Cardiac muscle cell (in vitro differentiated cells and primary cell): ENCODE measurements around the gene ANKRD11. TPM values are rescaled to one million over a fixed set of nuclear protein-coding genes. Genes with fewer than 3 reads are reported as not detected.

Experiments used
- DNase-seq, 2 donors: peaks; one replicate each; pipeline versions ENCODE4 v3.0.0 to v3.0.0-alpha.2; 2010 to 2017; ENCODE audit warnings: low read depth in 1 of 2, low spot score in 1 of 2
- H3K27ac ChIP-seq: fragments of 200-600 bp; sonication (generic); 2 replicates; pipeline ENCODE4 v1.5.1; 2016
- H3K27me3 ChIP-seq: fragments of 200-600 bp; sonication (generic); 2 replicates; pipeline ENCODE4 v1.6.0; 2016; ENCODE audit warnings: control low read depth
- H3K36me3 ChIP-seq: fragments of 200-600 bp; sonication (generic); 2 replicates; pipeline ENCODE4 v1.5.1; 2016; ENCODE audit warnings: control low read depth
- H3K4me1 ChIP-seq: fragments of 200-600 bp; sonication (generic); 2 replicates; pipeline ENCODE4 v1.8.1; 2017; ENCODE audit warnings: low read depth, mild to moderate bottlenecking, mixed run types
- H3K4me3 ChIP-seq: fragments of 200-600 bp; sonication (generic); 2 replicates; pipeline ENCODE4 v1.5.1; 2016; ENCODE audit warnings: mild to moderate bottlenecking
- H3K9me3 ChIP-seq: fragments of 200-600 bp; sonication (generic); 2 replicates; pipeline ENCODE4 v1.5.1; 2017; ENCODE audit warnings: low read depth, mild to moderate bottlenecking, control low read depth
- polyA plus RNA-seq: library from polyadenylated mRNA; unstranded; fragments of >200 nt; fragmentation: Nextera tagmentation; extraction: Ambion mirVana; gene quantifications from 2 replicates; pipeline ENCODE4 v1.2.1, GENCODE V29; 2016
- total RNA-seq: library from RNA; depleted of rRNA; stranded (reverse); fragments of >200 nt; gene quantifications from 2 replicates; pipeline ENCODE4 v1.2.3, GENCODE V29; 2016
- TF ChIP-seq, protein P1 (sequence below): IDR thresholded peaks from 2 replicates; pipeline ENCODE4 v1.5.1; 2012; ENCODE audit warnings: low read depth, mild to moderate bottlenecking, low read length

Gene ANKRD11
- total and polyA plus RNA-seq, 2 experiments from 2014 or later: 111 to 131 TPM

DNA sequence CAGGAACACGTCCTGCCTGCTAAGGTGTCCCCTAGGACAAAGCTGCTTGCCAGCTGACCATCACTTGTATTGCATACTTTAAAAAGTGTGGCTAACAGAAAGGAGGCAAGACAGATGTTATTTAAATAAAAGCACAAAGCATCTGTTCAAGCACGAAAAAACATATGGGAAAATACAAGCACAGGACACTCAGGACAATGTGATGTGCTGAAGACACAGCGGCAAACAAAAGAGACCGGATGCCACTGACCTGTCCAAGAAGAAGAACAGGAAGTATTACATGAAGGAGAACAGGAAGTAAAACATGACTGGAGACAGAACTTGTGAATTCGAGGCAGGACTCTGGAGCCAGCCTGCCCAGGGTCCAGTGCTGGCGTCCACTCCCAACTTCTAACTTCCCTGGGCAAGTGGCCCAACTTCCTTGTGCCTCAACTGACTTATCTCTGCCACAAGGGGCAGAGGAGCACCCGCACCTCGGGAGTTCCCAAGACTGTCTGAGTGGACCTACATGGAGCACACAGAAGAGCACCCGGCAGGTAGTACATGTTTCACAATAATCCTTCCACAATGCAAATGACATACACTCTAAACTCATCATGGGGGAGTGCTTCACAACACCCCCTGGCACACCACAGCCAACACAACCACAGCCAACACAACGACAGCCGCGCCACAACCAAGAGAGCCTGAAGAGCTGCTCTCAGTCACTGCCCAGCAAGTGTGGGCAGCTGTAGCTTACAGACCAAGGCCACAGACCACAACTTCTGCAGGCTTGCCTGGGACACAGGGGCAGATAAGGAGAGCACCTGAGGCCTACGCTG is 36.6 kb downstream of the ANKRD11 start:
- Histone ChIP-seq H3K4me3 (no peak overlapping the region), H3K27ac (no peak overlapping the region), H3K4me1 (no peaks in the 10 kb centered on the region), H3K9me3 (no peaks in the 10 kb centered on the region), H3K27me3 (no peaks in the 10 kb centered on the region), H3K36me3 (no peaks in the 10 kb centered on the region)
- TF ChIP-seq, protein P1, sequence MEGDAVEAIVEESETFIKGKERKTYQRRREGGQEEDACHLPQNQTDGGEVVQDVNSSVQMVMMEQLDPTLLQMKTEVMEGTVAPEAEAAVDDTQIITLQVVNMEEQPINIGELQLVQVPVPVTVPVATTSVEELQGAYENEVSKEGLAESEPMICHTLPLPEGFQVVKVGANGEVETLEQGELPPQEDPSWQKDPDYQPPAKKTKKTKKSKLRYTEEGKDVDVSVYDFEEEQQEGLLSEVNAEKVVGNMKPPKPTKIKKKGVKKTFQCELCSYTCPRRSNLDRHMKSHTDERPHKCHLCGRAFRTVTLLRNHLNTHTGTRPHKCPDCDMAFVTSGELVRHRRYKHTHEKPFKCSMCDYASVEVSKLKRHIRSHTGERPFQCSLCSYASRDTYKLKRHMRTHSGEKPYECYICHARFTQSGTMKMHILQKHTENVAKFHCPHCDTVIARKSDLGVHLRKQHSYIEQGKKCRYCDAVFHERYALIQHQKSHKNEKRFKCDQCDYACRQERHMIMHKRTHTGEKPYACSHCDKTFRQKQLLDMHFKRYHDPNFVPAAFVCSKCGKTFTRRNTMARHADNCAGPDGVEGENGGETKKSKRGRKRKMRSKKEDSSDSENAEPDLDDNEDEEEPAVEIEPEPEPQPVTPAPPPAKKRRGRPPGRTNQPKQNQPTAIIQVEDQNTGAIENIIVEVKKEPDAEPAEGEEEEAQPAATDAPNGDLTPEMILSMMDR: peak; percentile 43
- DNase-seq: peak in 1 of 2 donors; percentile 52

DNA sequence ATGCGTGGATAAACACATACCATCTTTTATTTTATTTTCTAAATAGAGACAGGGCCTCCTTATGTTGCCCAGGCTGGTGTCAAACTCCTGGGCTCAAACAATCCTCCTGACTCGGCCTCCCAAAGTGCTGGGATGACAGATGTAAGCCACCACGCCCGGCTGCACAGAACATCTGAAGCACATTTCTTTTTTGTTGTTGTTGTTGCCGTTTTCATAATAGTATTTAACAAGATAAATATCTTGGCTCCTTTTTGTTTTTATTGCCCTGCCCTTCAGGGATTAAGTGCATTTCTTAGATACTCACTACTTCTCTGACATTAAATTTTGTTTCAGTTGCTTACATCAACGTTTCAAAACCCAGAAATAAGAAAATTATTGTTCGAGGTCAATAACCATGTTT is 37.4 kb downstream of the ANKRD11 start:
- no peaks in the 10 kb centered on the region for H3K27me3 ChIP-seq
- H3K9me3 ChIP-seq: no peaks in the 10 kb centered on the region
- H3K4me3 ChIP-seq: no peak overlapping the region
- TF ChIP-seq, protein P1: no peak
- no peak for DNase-seq
- H3K36me3 ChIP-seq: no peaks in the 10 kb centered on the region
- H3K4me1 ChIP-seq: no peaks in the 10 kb centered on the region
- no peak overlapping the region for H3K27ac ChIP-seq

DNA sequence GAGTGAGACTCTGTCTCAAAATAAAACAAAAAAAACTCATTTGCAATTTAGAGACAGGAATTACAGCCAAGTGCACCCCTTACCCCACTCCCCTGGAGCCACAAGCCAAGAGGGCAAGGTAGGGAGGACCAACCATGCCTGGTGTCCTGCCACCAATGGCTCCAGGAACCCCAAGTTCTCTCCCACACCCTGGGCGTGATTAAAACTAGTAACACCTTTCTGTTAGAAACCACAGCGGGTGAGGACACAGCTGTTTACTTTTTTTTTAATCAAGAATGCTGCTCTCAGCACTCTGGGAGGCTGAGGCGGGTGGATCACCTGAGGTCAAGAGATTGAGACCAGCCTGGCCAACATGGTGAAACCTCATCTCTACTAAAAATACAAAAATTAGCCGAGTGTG is 38.1 kb downstream of the ANKRD11 start:
- H3K27ac ChIP-seq: no peak overlapping the region
- peaks cover 4% of the 10 kb centered on the region for H3K4me1 ChIP-seq
- no peaks in the 10 kb centered on the region for H3K27me3 ChIP-seq
- H3K4me3 ChIP-seq: no peak overlapping the region
- TF ChIP-seq, protein P1: no peak
- no peaks in the 10 kb centered on the region for H3K36me3 ChIP-seq
- no peak for DNase-seq
- H3K9me3 ChIP-seq: no peaks in the 10 kb centered on the region

DNA sequence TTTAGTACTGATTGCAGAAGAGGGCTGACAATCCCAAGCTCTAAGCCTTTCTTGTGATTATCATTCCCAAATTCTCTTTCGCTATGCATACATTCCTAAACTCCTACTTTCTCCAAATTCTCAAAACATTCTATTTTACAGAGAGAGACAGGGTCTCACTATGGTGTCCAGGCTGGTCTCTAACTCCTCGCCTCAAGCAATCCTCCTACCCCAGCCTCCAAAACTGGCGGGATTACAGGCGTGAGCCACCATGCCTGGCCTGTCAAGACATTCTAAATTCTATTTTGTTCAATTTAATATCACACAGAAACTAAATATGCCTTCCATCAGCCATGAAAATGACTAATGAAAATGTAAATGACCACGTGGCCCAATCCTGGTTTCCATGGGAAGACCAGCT is 39.8 kb downstream of the ANKRD11 start:
- Histone ChIP-seq H3K9me3 (no peaks in the 10 kb centered on the region), H3K27ac (no peak overlapping the region), H3K4me3 (no peak overlapping the region), H3K36me3 (no peaks in the 10 kb centered on the region), H3K4me1 (peaks cover 19% of the 10 kb centered on the region), H3K27me3 (no peaks in the 10 kb centered on the region)
- TF ChIP-seq, protein P1: no peak
- no peak for DNase-seq

DNA sequence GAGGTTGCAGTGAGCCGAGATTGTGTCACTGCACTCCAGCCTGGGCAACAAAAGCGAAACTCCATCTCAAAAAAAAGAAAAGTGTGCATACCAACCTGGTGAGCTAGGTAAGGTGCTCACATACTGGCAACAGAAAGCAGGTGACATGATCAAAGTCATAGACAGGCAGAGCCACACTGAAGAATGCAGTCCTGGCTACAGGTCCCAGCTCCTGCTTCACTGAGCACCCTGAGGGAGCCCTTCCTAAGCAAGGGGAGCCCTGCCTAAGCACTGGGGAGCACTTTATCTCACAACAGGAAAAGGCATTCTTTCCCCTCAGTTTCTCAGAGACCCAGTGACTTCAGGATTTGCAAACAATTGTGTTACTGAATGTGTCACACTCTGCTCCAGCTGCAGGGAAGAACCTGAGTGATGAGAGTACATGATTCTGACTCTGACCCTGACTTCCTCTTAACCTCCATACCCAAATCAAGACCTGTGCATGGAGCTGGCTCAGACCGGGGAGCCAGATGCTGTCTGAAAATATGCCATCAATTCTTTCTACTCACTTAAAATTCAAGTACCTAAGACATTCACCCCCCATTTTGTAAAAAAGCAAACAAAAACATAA is 40.5 kb downstream of the ANKRD11 start:
- peaks cover 22% of the 10 kb centered on the region for H3K4me1 ChIP-seq
- H3K36me3 ChIP-seq: no peaks in the 10 kb centered on the region
- no peak overlapping the region for H3K4me3 ChIP-seq
- no peaks in the 10 kb centered on the region for H3K9me3 ChIP-seq
- no peak for DNase-seq
- H3K27ac ChIP-seq: peak overlapping the region; percentile 16
- H3K27me3 ChIP-seq: no peaks in the 10 kb centered on the region
- TF ChIP-seq, protein P1: no peak
